Chondrocyte (in vitro differentiated cells): Measurements from ENCODE around the gene ZNF408. TPM values are rescaled to one million over a fixed set of nuclear protein-coding genes. Genes with fewer than 3 reads are reported as not detected.

Source experiments
- DNase-seq: peaks from one replicate; pipeline ENCODE4 v3.0.0; 2021; ENCODE audit warnings: mixed read lengths, low spot score
- H3K27ac Mint-ChIP-seq: one replicate; pipeline ENCODE4 v1.8.0; 2021; ENCODE audit warnings: mild to moderate bottlenecking, moderate library complexity, mixed read lengths; ENCODE audit not compliant: unreplicated experiment
- H3K27me3 Mint-ChIP-seq: 2 replicates; pipeline ENCODE4 v1.8.0; 2021; ENCODE audit warnings: low read depth, mixed read lengths
- H3K36me3 Mint-ChIP-seq: 2 replicates; pipeline ENCODE4 v1.8.0; 2021; ENCODE audit warnings: low read depth, mixed read lengths
- H3K4me1 Mint-ChIP-seq: 2 replicates; pipeline ENCODE4 v1.8.0; 2021; ENCODE audit warnings: low read depth, mild to moderate bottlenecking, mixed read lengths
- H3K4me3 Mint-ChIP-seq: one replicate; pipeline ENCODE4 v1.8.0; 2021; ENCODE audit warnings: mild to moderate bottlenecking, moderate library complexity, mixed read lengths; ENCODE audit not compliant: unreplicated experiment
- H3K9me3 Mint-ChIP-seq: 2 replicates; pipeline ENCODE4 v1.8.0; 2021; ENCODE audit warnings: low read depth, mixed read lengths
- CTCF ChIP-seq: fragments of 200-600 bp; sonication (generic); IDR thresholded peaks from 2 replicates; pipeline ENCODE4 v1.5.0; 2021; ENCODE audit warnings: antibody characterized with exemption, mild to moderate bottlenecking, moderate library complexity
- total RNA-seq: library from RNA; stranded (reverse); gene quantifications from 3 replicates; pipeline ENCODE4 v1.2.1, GENCODE V29; 2021

The ZNF408 gene
- total RNA-seq, 1 donor from 2014 or later = 15.5 TPM

DNA sequence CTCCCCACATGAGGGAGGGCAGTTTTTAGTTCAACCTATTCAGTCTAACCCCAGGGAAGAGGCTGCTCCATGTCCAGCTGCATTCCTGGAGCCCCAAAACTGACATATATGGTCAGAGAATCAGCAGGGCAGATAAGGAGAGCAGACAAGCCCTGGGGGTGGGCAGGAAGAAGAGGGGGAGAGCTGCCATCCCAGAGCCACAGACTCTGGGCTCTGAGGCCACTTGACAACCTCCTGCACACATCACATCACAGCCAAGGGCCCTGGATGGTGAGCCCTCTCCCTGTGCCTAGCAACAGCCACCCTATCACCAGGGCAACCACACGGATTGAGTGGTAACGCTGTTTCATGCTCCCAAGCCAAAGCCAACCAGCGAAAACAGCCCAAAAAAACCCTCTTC, 3.5 kb upstream of the ZNF408 start:
- H3K9me3 Mint-ChIP-seq = no peaks in the 10 kb centered on the region

GRCh38 chr11:46697723-46698122, 3.1 kb upstream of the ZNF408 start:
- no peak for TF ChIP-seq CTCF
- Mint-ChIP-seq H3K9me3 (no peaks in the 10 kb centered on the region), H3K4me3 (peak overlapping the region; percentile 57), H3K27me3 (no peaks in the 10 kb centered on the region), H3K36me3 (peaks cover 28% of the 10 kb centered on the region), H3K4me1 (peaks cover 85% of the 10 kb centered on the region), H3K27ac (peak overlapping the region; percentile 79)
- DNase-seq = no peak

More for the DNA sequence above, 3.5 kb upstream of the ZNF408 start:
- no peak for DNase-seq
- peaks cover 24% of the 10 kb centered on the region for H3K36me3 Mint-ChIP-seq
- H3K4me1 Mint-ChIP-seq = peaks cover 85% of the 10 kb centered on the region
- H3K27me3 Mint-ChIP-seq = no peaks in the 10 kb centered on the region
- peak overlapping the region; percentile 57 for H3K4me3 Mint-ChIP-seq
- peak overlapping the region; percentile 79 for H3K27ac Mint-ChIP-seq
- TF ChIP-seq CTCF = no peak

GRCh38 chr11:46698597-46698996, 2.2 kb upstream of the ZNF408 start:
- peak overlapping the region; percentile 99 for H3K4me3 Mint-ChIP-seq
- peak overlapping the region; percentile 76 for H3K27ac Mint-ChIP-seq

DNA sequence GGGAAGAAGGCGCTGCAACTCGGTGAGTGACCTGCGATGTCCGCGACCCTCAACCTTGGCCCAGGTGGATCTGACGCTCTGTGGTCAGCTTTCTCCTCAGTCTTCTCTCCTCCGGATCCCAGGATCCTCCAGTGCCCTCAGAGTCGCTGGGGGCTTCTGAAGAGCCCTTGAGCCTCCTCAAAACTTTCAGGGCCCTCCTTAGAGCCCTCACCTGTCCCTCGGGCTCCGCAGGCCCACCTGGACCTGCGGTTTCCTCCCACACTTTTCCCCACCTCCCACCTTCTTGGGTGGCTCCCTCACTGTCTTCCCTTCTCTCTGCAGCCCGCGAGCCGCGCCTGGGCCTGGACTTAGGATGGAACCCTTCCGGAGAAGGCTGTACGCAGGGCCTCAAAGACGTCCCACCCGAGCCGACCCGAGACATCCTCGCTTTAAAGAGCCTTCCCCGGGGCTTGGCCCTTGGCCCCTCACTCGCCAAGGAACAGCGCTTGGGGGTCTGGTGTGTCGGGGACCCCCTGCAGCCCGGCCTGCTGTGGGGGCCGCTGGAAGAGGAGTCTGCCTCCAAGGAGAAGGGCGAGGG, 335 bp downstream of the ZNF408 start:
- Mint-ChIP-seq H3K27me3 (no peaks in the 10 kb centered on the region), H3K36me3 (peaks cover 22% of the 10 kb centered on the region), H3K9me3 (no peaks in the 10 kb centered on the region), H3K4me3 (peak overlapping the region; percentile 99), H3K27ac (peak overlapping the region; percentile 100), H3K4me1 (peaks cover 65% of the 10 kb centered on the region)
- no peak for TF ChIP-seq CTCF
- no peak for DNase-seq

More at GRCh38 chr11:46698597-46698996, 2.2 kb upstream of the ZNF408 start:
- Mint-ChIP-seq H3K36me3 (peaks cover 30% of the 10 kb centered on the region), H3K9me3 (no peaks in the 10 kb centered on the region), H3K4me1 (peaks cover 85% of the 10 kb centered on the region), H3K27me3 (no peaks in the 10 kb centered on the region)
- no peak for DNase-seq
- TF ChIP-seq CTCF = no peak

DNA sequence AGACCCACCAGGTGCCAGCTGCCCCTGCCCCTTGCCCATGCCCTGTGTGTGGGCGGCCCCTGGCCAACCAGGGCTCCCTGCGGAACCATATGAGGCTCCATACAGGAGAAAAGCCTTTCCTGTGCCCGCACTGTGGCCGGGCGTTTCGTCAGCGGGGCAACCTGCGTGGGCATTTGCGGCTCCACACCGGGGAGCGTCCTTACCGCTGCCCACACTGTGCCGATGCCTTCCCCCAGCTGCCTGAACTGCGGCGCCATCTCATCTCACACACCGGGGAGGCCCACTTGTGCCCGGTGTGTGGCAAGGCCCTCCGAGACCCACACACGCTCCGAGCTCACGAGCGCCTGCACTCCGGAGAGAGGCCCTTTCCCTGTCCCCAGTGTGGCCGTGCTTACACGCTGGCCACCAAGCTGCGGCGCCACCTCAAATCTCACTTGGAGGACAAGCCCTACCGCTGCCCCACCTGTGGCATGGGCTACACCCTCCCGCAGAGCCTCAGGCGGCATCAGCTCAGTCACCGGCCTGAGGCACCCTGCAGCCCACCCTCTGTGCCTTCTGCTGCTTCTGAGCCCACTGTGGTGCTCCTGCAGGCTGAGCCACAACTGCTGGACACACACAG, 4.3 kb downstream of the ZNF408 start:
- no peak overlapping the region for H3K4me3 Mint-ChIP-seq
- H3K27me3 Mint-ChIP-seq = no peaks in the 10 kb centered on the region
- no peak overlapping the region for H3K27ac Mint-ChIP-seq
- no peaks in the 10 kb centered on the region for H3K9me3 Mint-ChIP-seq
- peaks cover 36% of the 10 kb centered on the region for H3K4me1 Mint-ChIP-seq
- DNase-seq = no peak
- H3K36me3 Mint-ChIP-seq = peaks cover 29% of the 10 kb centered on the region
- TF ChIP-seq CTCF = no peak
